ENCODE results near the gene ATOH8.

ATOH8 gene

GRCh38 chr2:85810371-85811179 is 56.8 kb downstream of the ATOH8 start:
- TF ChIP-seq CTCF (IDR thresholded peaks at IDR 0.05), result no peak

- no peak for TF ChIP-seq CTCF (IDR thresholded peaks at IDR 0.05)
Observed at GRCh38 chr2:85811180-85812093, 57.6 kb downstream of the ATOH8 start.

- no peak for TF ChIP-seq CTCF (IDR thresholded peaks at IDR 0.05)
Observed at GRCh38 chr2:85812094-85812735, 58.4 kb downstream of the ATOH8 start.

- TF ChIP-seq CTCF (IDR thresholded peaks at IDR 0.05), result no peak
Observed at GRCh38 chr2:85813211-85813981, 59.6 kb downstream of the ATOH8 start.

GRCh38 chr2:85813982-85814801 is 60.4 kb downstream of the ATOH8 start:
- TF ChIP-seq CTCF (IDR thresholded peaks at IDR 0.05), result peak; percentile 81

GRCh38 chr2:85814802-85815550 is 61.2 kb downstream of the ATOH8 start:
- TF ChIP-seq CTCF (IDR thresholded peaks at IDR 0.05), result no peak
